Daoy (cell line): Measurements from ENCODE around the gene CDK17. TPM values are rescaled to one million over a fixed set of nuclear protein-coding genes. Genes with fewer than 3 reads are reported as not detected.
"Not testable (repeated sequence)": the region's sequence is repeated elsewhere in the genome, so short reads cannot be mapped to it uniquely, and the experiment has no call there.

Source experiments
- DNase-seq: peaks from one replicate; pipeline ENCODE4 v3.0.0-alpha.2; 2015; ENCODE audit warnings: low read depth
- total RNA-seq: library from RNA; depleted of rRNA; stranded (reverse); fragments of >200 nt; shearing (Covaris generic); gene quantifications from 2 replicates; pipeline ENCODE4 v1.2.3, GENCODE V29; 2014

Gene CDK17
- total RNA-seq, 1 experiment from 2014 or later = 36.3 TPM

- no peak for DNase-seq
Measured at GRCh38 chr12:96354844-96355534, 45.2 kb downstream of the CDK17 start.

DNA sequence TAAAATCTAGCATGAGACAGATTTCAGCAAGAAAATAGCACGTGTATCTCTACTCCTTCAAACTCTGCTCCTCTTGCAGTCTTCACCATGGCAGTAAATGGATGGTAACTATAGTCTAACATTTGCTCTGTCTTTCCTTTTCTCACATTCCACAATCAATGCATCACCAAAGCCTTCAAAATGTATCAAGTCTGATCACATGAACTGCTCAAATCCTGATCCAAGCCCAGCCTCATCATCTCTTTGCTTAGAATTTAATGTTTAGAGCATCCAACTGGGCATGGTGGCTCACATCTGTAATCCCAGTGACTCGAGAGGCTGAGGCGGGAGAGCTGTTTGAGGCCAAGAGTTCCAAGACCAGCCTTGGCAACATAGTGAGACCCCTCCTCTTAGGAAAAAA lies 45.9 kb downstream of the CDK17 start:
- no peak for DNase-seq

- DNase-seq = no peak
Measured at GRCh38 chr12:96352161-96352835, 47.9 kb downstream of the CDK17 start.

- no peak for DNase-seq
Measured at GRCh38 chr12:96350982-96351381, 49.3 kb downstream of the CDK17 start.

GRCh38 chr12:96347130-96347699 lies 53.0 kb downstream of the CDK17 start:
- DNase-seq = no peak

- not testable (repeated sequence) for DNase-seq
Measured at GRCh38 chr12:96346716-96347115, 53.5 kb downstream of the CDK17 start.

DNA sequence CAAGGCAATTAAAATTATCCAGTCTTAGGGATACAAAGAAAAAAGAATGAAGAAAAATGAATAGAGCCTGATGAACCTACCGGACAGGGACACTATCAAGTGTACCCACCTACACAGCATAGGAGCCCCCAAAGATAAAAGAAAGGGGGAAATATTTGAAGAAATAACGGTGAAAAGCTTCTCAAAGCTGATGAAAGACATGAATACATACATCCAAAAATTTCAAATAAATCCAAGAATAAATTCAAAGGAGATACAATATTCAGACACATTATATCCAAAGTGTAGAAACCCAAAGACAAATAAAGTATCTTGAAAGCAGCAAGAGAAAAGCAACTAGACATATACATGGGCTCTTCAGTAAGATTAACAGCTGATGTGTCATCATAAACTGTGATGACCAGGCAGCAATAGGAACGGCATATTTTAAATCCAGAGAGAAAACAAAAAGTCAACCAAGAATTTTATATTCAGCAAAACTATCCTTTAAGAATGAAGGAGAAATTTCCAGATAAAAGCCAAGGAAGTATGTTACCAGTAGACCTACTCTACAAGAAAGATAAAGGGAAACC lies 56.0 kb downstream of the CDK17 start:
- no peak for DNase-seq

GRCh38 chr12:96343347-96343954 lies 56.8 kb downstream of the CDK17 start:
- DNase-seq = no peak

GRCh38 chr12:96339666-96340065 lies 60.6 kb downstream of the CDK17 start:
- DNase-seq = not testable (repeated sequence)

DNA sequence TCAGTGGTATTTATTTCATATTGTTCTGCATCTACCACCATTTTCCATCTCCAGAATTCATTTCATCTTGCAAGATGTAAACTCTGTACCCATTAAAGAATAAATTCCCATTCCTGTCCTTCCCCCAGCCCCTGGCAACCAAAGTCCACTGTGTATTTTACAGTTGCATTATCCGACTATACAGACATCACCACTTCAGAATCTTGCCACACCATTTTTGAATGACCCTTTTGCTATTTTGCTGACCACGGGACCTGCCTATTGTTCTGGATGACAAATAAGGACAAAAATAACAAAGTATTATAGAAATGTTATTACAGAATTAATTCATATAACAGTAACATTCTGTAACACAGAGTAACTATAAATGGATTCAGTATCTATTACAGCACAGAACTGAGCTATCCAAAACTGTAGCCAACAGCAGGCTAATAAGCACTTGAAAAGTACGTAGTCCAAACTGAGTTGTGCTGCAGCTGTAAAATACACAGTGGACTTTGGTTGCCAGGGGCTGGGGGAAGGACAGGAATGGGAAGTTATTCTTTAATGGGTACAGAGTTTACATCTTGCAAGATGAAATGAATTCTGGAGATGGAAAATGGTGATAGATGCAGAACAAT lies 61.3 kb downstream of the CDK17 start:
- no peak for DNase-seq

GRCh38 chr12:96337953-96338352 lies 62.3 kb downstream of the CDK17 start:
- no peak for DNase-seq

DNA sequence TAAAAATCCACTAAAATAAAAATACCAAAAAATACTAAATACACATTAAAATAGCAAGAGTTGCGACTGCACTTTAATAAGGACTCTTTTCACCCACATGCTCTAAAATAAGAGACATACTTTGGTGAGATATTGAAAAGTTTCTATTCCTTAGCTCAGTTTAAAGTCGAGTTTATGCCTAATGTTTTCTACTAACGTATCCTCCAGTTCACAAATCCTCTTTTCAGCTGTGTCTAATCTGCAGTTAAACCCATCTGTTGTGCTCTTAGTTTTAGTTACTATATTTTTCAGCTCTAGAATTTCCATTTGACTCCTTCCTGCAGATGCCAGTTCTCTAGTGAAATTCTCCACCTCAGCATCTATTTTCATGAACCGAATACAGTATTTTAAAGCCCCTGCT lies 63.8 kb downstream of the CDK17 start:
- DNase-seq = no peak

GRCh38 chr12:96335270-96335669 lies 65.0 kb downstream of the CDK17 start:
- no peak for DNase-seq

DNA sequence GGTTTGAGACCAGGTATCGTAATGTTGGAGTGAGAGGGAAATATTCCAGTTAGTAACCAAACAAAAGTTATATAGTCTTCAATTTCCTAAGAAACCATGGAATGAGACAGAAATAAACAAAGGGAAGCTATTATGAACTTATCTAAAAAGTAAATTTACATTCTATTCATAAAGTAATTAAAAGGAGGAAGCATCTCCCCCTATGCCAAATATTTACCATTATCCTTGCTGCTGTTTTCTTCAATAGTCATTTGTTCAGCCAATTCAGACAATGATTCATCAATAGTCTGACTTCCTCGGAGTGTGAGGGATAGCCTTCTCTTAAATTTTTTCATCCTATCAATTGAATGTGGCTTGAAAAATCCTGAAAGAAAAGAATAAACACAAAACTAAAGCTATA lies 65.7 kb downstream of the CDK17 start:
- no peak for DNase-seq

DNA sequence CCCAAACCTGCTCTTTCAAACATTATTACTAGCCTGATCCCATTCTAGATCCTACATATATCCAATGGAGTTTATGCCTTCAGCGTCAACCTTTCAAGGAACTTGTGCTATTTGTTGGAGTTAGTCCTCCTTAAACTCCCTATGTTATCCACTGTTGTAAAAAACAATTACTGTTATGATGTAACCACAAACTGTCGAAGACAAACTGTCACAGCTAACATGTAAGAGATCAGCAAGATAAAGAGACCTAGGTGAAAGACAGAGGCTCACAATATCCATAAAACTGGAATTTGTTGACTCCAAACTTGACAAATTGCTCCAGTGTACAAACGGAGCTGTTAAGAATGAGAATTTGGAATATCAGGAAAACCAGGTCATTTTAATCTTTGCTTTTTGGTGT lies 70.7 kb downstream of the CDK17 start:
- DNase-seq = no peak

DNA sequence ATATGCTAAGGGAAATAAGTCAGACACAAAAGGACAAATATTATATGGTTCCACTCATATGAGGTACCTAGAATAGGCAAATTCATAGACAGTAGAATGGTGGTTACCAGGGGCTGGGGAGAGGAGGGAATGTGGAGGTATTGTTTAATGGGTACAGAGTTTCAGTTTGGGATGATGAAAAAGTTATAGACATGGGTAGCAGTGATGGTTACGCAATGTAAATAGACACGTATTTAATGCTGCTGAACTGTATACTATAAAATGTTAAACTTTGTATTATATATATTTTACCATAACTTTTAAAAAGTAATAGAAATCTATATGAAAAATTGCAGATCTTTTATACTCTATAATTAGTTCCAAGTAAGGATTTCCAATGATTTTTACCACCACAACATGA lies 71.2 kb downstream of the CDK17 start:
- DNase-seq = no peak

DNA sequence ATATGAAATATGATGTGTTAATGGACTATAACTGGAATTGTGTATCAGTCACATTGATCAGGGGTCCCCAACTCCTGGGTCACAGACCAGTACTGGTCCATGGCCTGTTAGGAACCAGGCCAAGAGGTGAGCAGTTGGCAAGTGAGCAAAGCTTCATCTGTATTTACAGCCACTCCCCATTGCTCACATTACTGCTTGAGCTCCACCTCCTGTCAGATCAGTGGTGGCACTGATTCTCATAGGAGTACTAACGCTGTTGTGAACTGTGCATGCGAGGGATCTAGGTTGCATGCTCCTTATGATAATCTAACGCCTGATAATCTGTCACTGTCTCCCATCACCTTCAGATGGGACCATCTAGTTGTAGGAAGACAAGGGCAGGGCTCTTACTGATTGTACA lies 72.3 kb downstream of the CDK17 start:
- DNase-seq = no peak

- DNase-seq = no peak
Measured at GRCh38 chr12:96327346-96327745, 72.9 kb downstream of the CDK17 start.

DNA sequence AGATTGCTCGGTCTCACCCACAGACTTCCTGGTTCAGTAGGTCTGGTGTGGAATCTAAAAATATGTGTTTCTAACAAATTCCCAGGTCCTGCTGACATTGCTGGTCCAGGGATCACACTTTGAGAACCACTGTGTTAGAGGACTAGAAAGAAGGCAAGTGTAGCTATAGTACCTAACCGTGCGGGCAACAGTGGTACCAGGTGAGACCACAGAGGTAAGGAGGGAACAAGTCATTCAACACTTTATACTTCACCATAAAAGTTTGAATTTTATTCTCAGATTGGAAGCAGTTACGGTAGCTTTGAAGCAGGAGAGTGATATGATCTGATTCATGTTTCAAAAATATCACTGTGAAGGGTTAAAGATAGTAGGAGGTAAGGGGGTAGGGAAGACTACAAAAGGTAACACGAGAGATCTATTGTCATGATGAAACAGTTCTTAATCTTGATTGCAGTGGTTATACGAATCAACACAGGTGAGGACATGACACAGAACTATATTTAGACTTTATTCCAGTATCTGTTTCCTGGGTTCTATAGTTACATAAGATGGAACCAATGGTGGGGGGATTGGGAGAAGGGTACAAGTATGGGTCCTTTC lies 73.5 kb downstream of the CDK17 start:
- no peak for DNase-seq

- DNase-seq = no peak
Measured at GRCh38 chr12:96323906-96324305, 76.3 kb downstream of the CDK17 start.

- no peak for DNase-seq
Measured at GRCh38 chr12:96322720-96323119, 77.5 kb downstream of the CDK17 start.

- no peak for DNase-seq
Measured at GRCh38 chr12:96321941-96322340, 78.3 kb downstream of the CDK17 start.
